GM04504 (cell line): ENCODE measurements around the gene ATP6V1A.

Experiments
- DNase-seq: peaks from one replicate; pipeline ENCODE4 v3.0.0-alpha.2; 2012; ENCODE audit warnings: low read depth

Gene ATP6V1A

GRCh38 chr3:113746548-113747282, at the start of gene ATP6V1A:
Gene ATP6V1A, plus strand, starts transcription at chr3:113747035. Its CDS starts 31,719 bp downstream, at chr3:113778754.
- DNase-seq: peak; percentile 88

GRCh38 chr3:113697500-113698090, 49.2 kb upstream of the ATP6V1A start:
- no peak for DNase-seq

GRCh38 chr3:113698213-113698742, 48.6 kb upstream of the ATP6V1A start:
- no peak for DNase-seq

GRCh38 chr3:113698956-113699355, 47.9 kb upstream of the ATP6V1A start:
- DNase-seq: no peak

GRCh38 chr3:113707835-113708234, 39.0 kb upstream of the ATP6V1A start:
- DNase-seq: no peak

GRCh38 chr3:113712129-113712528, 34.7 kb upstream of the ATP6V1A start:
- DNase-seq: no peak

GRCh38 chr3:113714702-113715101, 32.1 kb upstream of the ATP6V1A start:
- no peak for DNase-seq

GRCh38 chr3:113717308-113717707, 29.5 kb upstream of the ATP6V1A start:
- no peak for DNase-seq

- no peak for DNase-seq
These were observed 29.0 kb upstream of the ATP6V1A start for GRCh38 chr3:113717818-113718217.

- DNase-seq: no peak
These were observed 27.5 kb upstream of the ATP6V1A start for GRCh38 chr3:113719294-113719693.

- no peak for DNase-seq
These were observed 27.1 kb upstream of the ATP6V1A start for GRCh38 chr3:113719758-113720157.

- no peak for DNase-seq
These were observed 25.2 kb upstream of the ATP6V1A start for GRCh38 chr3:113721636-113722035.

GRCh38 chr3:113728661-113729060, 18.2 kb upstream of the ATP6V1A start:
- no peak for DNase-seq

- DNase-seq: no peak
These were observed 16.3 kb upstream of the ATP6V1A start for GRCh38 chr3:113730550-113730949.

- no peak for DNase-seq
These were observed 15.1 kb upstream of the ATP6V1A start for GRCh38 chr3:113731694-113732093.

- peak; percentile 29 for DNase-seq
These were observed 10.2 kb upstream of the ATP6V1A start for GRCh38 chr3:113736548-113737089.

GRCh38 chr3:113741086-113741485, 5.7 kb upstream of the ATP6V1A start:
- DNase-seq: no peak

GRCh38 chr3:113741620-113742019, 5.2 kb upstream of the ATP6V1A start:
- no peak for DNase-seq

- DNase-seq: no peak
These were observed 3.7 kb upstream of the ATP6V1A start for GRCh38 chr3:113743006-113743630.

- DNase-seq: peak; percentile 76
These were observed 1.7 kb upstream of the ATP6V1A start for GRCh38 chr3:113744941-113745755.

GRCh38 chr3:113745756-113746547, 883 bp upstream of the ATP6V1A start, which contains the start of gene NAA50:
Gene NAA50, minus strand, starts transcription at chr3:113746249. Its CDS starts 300 bp downstream, at chr3:113745949.
- peak; percentile 87 for DNase-seq
